DND-41 (cell line): ENCODE measurements around the gene STYXL2.

Source experiments
- ATAC-seq: fragments of 200-7000 bp; cut with Tn5 transposase; 3 replicates; pipeline ENCODE4 v1.9.1; 2021; ENCODE audit warnings: low read depth; ENCODE audit not compliant: insufficient read depth
- DNase-seq: peaks from one replicate; pipeline ENCODE4 v3.0.0-alpha.2; 2020
- H2AFZ ChIP-seq: 2 replicates; pipeline ENCODE4 v1.6.0; 2012; ENCODE audit warnings: low read depth, low read length
- H3K27ac ChIP-seq: 2 replicates; pipeline ENCODE4 v1.5.1; 2012; ENCODE audit warnings: low read length, inconsistent platforms
- H3K27me3 ChIP-seq: fragments of 200-600 bp; sonication (generic); 2 replicates; pipeline ENCODE4 v1.6.0; 2012; ENCODE audit warnings: low read length, mild to moderate bottlenecking, inconsistent platforms; ENCODE audit not compliant: insufficient read depth, poor library complexity
- H3K36me3 ChIP-seq: 2 replicates; pipeline ENCODE4 v1.5.1; 2012; ENCODE audit warnings: low read length, inconsistent platforms; ENCODE audit not compliant: insufficient read depth
- H3K4me1 ChIP-seq: 2 replicates; pipeline ENCODE4 v1.5.1; 2012; ENCODE audit warnings: mild to moderate bottlenecking, low read length; ENCODE audit not compliant: insufficient read depth
- H3K4me2 ChIP-seq: 2 replicates; pipeline ENCODE4 v1.6.0; 2012; ENCODE audit warnings: mild to moderate bottlenecking, moderate library complexity, low read length, inconsistent platforms; ENCODE audit not compliant: insufficient read depth
- H3K4me3 ChIP-seq, 2 experiments: fragments of 200-600 bp in 1 of 2; shearing (Covaris generic) in 1 of 2; 2 replicates each; pipeline ENCODE4 v1.5.1; 2012 to 2016; ENCODE audit warnings: inconsistent platforms in 2 of 2, low read length in 2 of 2, mild to moderate bottlenecking in 2 of 2, low read depth in 1 of 2, moderate library complexity in 1 of 2
- H3K79me2 ChIP-seq: 2 replicates; pipeline ENCODE4 v1.6.0; 2012; ENCODE audit warnings: low read length, inconsistent platforms; ENCODE audit not compliant: insufficient read depth
- H3K9ac ChIP-seq: 2 replicates; pipeline ENCODE4 v1.6.0; 2012; ENCODE audit warnings: low read depth, mild to moderate bottlenecking, inconsistent platforms, low read length, moderate library complexity
- H3K9me3 ChIP-seq: 2 replicates; pipeline ENCODE4 v1.5.1; 2012; ENCODE audit warnings: low read length, moderate library complexity, mild to moderate bottlenecking, inconsistent platforms; ENCODE audit not compliant: insufficient read depth, severe bottlenecking
- H4K20me1 ChIP-seq: 2 replicates; pipeline ENCODE4 v1.6.0; 2012; ENCODE audit warnings: low read length; ENCODE audit not compliant: insufficient read depth
- EZH2 ChIP-seq: IDR thresholded peaks from 3 replicates; pipeline ENCODE4 v1.6.1; 2012; ENCODE audit warnings: borderline replicate concordance, low read depth, mild to moderate bottlenecking, moderate library complexity, low read length, inconsistent platforms; ENCODE audit not compliant: severe bottlenecking
- TF ChIP-seq, protein P1 (sequence below): IDR thresholded peaks from 2 replicates; pipeline ENCODE4 v1.5.1; 2012; ENCODE audit warnings: borderline replicate concordance, low read length, moderate library complexity, mild to moderate bottlenecking; ENCODE audit not compliant: poor library complexity, severe bottlenecking; ENCODE audit errors: extremely low read depth

Gene STYXL2

DNA sequence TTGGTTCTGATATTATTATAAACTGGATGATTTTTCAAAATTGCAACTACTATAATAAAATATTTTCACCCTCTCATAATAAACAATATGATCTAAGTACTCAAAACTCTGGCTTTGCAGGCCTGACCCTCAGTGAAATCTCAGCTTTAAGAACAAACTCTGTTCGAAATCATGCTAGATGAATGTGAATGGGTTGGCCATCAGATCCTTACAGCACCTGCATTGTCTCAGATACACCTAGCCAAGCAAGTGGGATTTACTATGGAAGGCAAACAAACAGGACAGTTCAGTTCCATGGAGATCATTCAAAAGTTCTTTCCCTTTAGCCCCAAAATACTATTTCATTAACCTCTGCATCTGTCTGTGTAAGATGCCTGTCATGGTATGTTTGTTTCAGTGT is 44.8 kb downstream of the STYXL2 start:
- no peak for TF ChIP-seq EZH2
- TF ChIP-seq, protein P1, sequence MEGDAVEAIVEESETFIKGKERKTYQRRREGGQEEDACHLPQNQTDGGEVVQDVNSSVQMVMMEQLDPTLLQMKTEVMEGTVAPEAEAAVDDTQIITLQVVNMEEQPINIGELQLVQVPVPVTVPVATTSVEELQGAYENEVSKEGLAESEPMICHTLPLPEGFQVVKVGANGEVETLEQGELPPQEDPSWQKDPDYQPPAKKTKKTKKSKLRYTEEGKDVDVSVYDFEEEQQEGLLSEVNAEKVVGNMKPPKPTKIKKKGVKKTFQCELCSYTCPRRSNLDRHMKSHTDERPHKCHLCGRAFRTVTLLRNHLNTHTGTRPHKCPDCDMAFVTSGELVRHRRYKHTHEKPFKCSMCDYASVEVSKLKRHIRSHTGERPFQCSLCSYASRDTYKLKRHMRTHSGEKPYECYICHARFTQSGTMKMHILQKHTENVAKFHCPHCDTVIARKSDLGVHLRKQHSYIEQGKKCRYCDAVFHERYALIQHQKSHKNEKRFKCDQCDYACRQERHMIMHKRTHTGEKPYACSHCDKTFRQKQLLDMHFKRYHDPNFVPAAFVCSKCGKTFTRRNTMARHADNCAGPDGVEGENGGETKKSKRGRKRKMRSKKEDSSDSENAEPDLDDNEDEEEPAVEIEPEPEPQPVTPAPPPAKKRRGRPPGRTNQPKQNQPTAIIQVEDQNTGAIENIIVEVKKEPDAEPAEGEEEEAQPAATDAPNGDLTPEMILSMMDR = no peak

DNA sequence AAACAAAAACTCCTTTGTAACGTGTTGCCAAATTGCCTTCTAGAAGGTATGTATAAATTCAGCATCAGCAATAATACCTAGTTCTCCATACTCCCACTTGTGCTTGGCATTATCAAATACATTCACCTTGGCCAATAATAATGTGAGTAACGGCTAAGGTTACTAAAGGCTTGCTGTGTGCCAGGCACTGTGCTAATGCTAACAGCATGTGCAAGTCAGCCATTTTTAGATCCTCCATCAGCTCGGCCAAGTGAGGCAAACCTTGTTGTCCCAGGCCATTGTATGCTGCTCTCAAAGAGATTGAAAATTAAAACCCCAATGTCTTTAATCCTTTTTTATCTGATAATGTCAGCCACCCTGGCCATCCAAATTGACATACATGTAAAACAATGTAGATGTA is 48.1 kb downstream of the STYXL2 start:
- no peak overlapping the region for H3K4me3 ChIP-seq
- DNase-seq (no peak), ATAC-seq (no peak)
- H3K79me2 ChIP-seq = no peaks in the 10 kb centered on the region
- no peaks in the 10 kb centered on the region for H3K4me1 ChIP-seq
- no peaks in the 10 kb centered on the region for H3K36me3 ChIP-seq
- no peak for TF ChIP-seq EZH2
- TF ChIP-seq, protein P1 = no peak
- H4K20me1 ChIP-seq = no peaks in the 10 kb centered on the region
- H3K27ac ChIP-seq = no peak overlapping the region
- no peaks in the 10 kb centered on the region for H3K9me3 ChIP-seq
- no peak overlapping the region for H2AFZ ChIP-seq
- H3K27me3 ChIP-seq = no peaks in the 10 kb centered on the region
- no peak overlapping the region for H3K4me2 ChIP-seq
- no peak overlapping the region for H3K9ac ChIP-seq

More for the DNA sequence above, 44.8 kb downstream of the STYXL2 start:
- Histone ChIP-seq H3K4me1 (peaks cover 6% of the 10 kb centered on the region), H3K27me3 (no peaks in the 10 kb centered on the region), H3K9me3 (no peaks in the 10 kb centered on the region), H3K4me2 (no peak overlapping the region), H3K27ac (no peak overlapping the region), H3K79me2 (no peaks in the 10 kb centered on the region), H4K20me1 (no peaks in the 10 kb centered on the region), H3K4me3 (no peak overlapping the region), H3K9ac (no peak overlapping the region), H2AFZ (no peak overlapping the region), H3K36me3 (no peaks in the 10 kb centered on the region)
- ATAC-seq (no peak), DNase-seq (no peak)
